OCI-LY7 (cell line): ENCODE data around the gene TPSD1.

Source experiments
- EZH2phosphoT487 ChIP-seq: fragments of 200-600 bp; sonication (generic); IDR thresholded peaks from 2 replicates; pipeline ENCODE4 v1.6.1; 2018; ENCODE audit warnings: low read depth, borderline replicate concordance, mild to moderate bottlenecking, mixed run types, antibody characterized with exemption, low read length, moderate library complexity, mixed read lengths
- TF ChIP-seq, protein P1 (sequence below): fragments of 200-600 bp; sonication (generic); conservative IDR thresholded peaks from 2 replicates; pipeline ENCODE4 v1.5.1; 2014; ENCODE audit warnings: mild to moderate bottlenecking, antibody characterized with exemption, low read length, moderate library complexity, mixed read lengths

DNA sequence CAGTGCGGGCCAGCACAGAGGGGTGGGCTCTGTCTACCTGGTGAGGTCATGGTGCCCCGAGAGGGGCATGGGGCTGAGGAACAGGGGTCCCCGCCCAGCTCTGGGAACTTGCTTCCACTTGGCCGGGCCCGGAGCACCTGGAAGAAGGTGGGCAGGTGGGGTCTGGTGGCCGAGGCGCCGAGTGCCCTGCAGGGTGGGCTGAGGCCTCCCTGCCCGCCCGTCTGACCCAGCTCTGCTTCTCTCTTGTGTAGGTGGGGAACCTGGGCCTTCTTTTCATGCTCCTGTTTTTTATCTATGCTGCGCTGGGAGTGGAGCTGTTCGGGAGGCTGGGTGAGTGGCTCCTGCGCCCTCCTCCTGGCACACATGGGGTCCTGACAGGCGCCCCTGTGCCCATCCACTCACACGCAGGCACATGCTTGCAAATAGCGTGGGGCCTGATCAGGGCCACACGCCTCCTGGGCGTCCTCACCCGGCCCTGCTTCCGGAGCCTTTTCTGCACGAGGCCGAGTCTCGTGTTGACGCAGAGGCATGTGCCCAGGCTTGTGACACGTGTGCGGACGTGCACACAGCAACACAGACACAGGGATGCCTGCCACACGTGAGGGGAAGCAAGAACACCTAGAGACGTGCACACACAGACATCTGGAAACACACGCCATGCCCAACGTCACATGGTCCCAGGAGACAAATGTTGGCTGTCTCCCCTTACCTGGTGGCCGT, 39.0 kb upstream of the TPSD1 start:
- no peak for TF ChIP-seq EZH2phosphoT487
- TF ChIP-seq, protein P1, sequence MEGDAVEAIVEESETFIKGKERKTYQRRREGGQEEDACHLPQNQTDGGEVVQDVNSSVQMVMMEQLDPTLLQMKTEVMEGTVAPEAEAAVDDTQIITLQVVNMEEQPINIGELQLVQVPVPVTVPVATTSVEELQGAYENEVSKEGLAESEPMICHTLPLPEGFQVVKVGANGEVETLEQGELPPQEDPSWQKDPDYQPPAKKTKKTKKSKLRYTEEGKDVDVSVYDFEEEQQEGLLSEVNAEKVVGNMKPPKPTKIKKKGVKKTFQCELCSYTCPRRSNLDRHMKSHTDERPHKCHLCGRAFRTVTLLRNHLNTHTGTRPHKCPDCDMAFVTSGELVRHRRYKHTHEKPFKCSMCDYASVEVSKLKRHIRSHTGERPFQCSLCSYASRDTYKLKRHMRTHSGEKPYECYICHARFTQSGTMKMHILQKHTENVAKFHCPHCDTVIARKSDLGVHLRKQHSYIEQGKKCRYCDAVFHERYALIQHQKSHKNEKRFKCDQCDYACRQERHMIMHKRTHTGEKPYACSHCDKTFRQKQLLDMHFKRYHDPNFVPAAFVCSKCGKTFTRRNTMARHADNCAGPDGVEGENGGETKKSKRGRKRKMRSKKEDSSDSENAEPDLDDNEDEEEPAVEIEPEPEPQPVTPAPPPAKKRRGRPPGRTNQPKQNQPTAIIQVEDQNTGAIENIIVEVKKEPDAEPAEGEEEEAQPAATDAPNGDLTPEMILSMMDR, result no peak
